ENCODE results near the gene SLC35E3.

Gene SLC35E3

GRCh38 chr12:68771223-68771925 is 25.4 kb downstream of the SLC35E3 start:
- no peak for DNase-seq

- DNase-seq = no peak
Observed at GRCh38 chr12:68772714-68773113, 26.7 kb downstream of the SLC35E3 start.

- DNase-seq = no peak
Observed at GRCh38 chr12:68773582-68773981, 27.6 kb downstream of the SLC35E3 start.

GRCh38 chr12:68775121-68775630 is 29.2 kb downstream of the SLC35E3 start:
- DNase-seq = no peak

- DNase-seq = no peak
Observed at GRCh38 chr12:68776976-68777610, 31.1 kb downstream of the SLC35E3 start.

DNA sequence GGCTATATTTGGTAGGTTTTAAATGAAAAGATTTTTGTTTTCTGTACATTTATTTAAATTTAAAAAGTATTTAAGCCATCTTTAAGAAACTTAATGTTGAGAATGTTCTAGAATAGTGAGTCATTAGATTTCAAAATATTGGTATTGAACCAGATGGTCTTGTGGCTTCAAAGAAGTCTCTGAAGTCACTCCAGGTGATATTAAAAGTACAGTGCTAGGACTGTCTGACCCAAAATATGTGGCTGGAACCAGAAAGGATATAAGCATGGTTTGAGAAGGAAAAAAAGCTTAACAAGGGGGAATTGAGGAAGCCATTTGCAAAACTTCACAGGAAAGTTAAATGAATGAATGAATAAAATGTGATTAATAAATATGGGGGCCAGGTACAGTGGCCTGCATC is 33.3 kb downstream of the SLC35E3 start:
- no peak for DNase-seq

- DNase-seq = no peak
Observed at GRCh38 chr12:68780731-68781130, 34.8 kb downstream of the SLC35E3 start.

DNA sequence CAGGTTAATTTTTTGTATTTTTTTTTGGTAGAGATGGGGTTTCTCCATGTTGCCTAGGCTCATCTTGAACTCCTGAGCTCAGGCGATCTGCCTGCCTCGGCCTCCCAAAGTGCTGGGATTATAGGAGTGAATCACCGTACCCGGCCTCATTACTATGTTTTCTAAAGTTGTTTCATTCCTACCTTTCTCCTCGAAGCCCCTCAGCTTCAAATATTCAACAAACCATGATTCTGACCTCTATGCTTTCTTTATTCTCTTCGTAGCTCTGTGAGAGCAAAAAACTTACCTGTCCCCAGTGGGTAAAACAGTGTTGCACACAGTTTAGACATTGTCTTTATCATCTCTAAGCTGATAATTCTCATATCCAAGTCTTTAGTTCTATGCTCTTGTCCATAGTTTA is 35.8 kb downstream of the SLC35E3 start:
- no peak for DNase-seq

- no peak for DNase-seq
Observed at GRCh38 chr12:68784015-68784414, 38.0 kb downstream of the SLC35E3 start.

DNA sequence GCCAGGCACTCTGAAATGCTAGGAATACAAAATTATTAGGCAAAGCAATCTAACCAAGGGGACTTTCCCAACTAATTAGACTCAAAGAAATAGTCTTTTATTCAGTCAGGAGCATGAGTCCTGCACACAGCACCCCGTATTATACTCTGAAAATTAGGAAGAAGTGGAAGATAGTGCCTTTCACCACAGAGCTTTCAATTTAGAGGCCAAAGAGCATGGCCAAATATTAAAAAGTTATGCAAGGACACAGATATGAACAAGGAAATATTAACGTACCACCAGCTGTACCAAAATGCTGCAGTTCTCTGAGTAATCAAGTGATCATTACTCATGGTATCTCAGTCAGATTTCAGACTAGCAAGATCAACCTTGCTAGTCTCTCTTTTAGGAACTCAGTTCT is 39.4 kb downstream of the SLC35E3 start:
- no peak for DNase-seq

DNA sequence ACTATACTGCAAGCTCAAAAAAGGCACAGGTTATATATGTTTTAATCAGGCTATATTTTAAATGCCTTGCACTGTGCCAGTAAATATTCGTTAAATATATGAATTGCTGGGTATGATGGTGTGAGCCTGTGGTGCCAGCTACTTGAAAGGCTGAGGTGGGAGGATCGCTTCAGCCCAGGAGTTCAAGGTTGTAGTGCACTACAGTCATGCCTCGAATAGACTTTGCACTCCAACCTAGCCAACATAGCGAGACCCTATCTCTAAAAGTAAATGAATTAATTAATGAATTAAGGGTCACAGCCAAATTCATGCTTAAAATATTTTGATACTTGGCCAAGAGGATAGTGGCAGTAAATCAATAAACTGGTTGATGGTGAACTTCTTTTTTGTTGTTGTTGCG is 39.8 kb downstream of the SLC35E3 start:
- no peak for DNase-seq

DNA sequence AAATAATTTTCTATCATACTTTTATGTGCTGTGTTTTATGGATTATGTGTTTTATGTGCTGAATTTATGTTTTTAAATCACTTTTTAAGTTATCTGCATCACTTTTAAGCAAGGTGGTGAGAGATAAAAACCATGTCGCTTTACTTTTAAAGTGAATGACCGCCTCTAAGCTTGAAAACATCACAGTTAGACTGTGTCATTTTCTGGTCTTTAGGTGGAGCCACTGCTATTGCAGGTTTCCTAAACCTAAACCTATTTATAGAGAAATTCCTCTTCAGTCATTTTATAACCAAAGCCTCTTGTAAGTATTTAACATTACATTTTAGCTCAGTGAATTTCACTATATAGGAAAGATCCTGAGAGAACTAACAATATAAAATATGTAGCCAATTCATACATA is 41.0 kb downstream of the SLC35E3 start:
- DNase-seq = no peak

- no peak for DNase-seq
Observed at GRCh38 chr12:68788554-68789143, 42.7 kb downstream of the SLC35E3 start.

DNA sequence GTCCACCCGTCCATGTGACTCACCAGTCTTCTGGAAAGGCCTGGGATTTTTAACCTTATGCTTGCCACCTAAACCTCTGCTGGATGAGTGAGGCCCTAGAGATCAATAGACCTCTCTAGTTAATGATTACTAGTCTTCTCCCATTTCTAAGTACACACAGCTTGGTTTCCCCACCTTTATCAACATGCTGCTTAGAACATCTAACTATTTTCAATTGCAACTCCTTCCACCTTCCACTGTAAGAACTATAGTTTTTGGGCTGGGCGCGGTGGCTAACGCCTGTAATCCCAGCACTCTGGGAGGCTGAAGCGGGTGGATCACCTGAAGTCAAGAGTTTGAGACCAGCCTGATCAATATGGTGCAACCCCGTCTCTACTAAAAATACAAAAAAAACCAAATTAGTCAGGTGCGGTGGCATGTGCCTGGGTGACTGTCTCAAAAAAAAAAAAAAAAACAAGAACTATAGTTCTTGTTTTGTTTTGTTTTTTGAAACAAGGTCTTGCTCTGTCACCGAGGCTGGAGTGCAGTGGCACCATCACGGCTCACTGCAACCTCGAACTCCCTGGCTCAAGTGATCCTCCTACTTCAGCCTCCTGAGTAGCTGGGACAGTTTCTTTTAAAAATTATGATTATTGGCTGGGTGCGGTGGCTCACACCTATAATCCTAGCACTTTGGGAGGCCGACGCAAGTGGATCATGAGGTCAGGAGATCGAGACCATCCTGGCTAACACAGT is 43.3 kb downstream of the SLC35E3 start:
- DNase-seq = no peak

GRCh38 chr12:68790081-68790951 is 44.3 kb downstream of the SLC35E3 start:
- DNase-seq = no peak

GRCh38 chr12:68790952-68791234 is 44.9 kb downstream of the SLC35E3 start:
- DNase-seq = no peak

- DNase-seq = no peak
Observed at GRCh38 chr12:68791897-68792481, 46.0 kb downstream of the SLC35E3 start.

DNA sequence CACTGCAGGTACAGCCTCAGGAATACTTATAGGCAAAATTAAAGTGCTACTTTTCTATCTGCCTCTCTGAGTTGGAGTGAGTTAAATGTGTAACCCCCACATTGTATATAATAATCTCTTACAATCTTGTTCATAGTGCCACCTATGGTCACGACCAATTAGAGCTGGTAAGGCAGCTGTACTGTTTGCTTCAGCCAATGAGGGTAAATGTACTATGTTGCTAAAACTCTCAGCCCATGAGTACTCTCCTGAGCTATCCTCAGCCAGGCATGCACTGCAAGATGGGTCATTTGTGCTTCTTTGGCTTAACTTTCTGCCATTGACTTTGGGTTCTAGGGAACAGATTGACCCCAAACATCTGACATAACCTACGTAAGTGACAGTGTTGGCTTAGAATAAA is 47.0 kb downstream of the SLC35E3 start:
- DNase-seq = no peak

DNA sequence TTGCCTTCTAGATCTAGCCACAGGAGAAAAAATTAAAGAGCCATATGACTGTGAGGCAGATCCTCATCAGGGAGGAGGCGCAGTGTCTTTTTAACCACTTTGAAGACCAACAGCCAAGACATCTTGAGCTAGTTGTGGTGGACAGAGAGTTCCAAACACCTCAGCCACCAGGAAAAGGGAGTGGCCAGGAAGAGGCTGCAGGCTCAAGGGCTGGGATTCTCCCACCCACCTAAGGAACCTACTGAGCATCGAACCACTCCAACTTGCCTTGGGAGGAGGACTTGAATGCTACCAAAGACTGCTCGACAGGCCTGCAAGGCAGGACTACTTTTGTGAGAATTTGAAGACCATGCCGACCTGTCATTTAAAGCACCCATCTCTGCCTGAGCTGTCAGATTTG is 47.5 kb downstream of the SLC35E3 start:
- DNase-seq = no peak

DNA sequence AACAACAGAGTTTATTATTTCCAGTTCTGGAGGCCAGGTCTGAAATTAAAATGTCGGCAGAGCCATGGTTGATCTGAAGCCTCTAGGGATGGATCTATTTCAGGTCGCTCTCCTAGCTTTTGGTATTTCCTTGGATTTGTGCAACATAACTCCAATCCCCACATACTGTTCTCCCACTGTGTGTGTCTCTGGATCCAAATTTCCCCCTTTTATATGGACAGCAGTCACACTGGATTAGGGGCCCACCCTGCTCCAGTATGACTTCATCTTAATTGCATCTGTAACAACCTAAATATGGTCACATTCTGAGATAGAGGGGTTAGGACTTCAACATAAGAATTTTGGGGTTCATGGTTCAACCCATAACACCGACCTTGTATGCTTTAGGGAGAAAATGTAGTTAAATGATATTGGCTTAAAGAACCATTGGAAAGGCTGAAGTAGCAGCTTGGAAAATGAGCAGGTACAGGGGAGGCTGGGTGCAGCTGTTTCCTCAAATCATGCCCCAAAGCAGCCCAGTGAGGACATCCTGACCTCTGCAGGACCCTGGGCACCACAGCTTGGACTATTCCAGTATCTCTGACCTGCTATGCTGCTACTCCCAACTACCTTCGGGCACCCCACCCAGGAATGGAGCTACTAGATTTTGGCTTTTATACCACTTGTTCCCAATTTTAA is 48.1 kb downstream of the SLC35E3 start:
- no peak for DNase-seq

DNA sequence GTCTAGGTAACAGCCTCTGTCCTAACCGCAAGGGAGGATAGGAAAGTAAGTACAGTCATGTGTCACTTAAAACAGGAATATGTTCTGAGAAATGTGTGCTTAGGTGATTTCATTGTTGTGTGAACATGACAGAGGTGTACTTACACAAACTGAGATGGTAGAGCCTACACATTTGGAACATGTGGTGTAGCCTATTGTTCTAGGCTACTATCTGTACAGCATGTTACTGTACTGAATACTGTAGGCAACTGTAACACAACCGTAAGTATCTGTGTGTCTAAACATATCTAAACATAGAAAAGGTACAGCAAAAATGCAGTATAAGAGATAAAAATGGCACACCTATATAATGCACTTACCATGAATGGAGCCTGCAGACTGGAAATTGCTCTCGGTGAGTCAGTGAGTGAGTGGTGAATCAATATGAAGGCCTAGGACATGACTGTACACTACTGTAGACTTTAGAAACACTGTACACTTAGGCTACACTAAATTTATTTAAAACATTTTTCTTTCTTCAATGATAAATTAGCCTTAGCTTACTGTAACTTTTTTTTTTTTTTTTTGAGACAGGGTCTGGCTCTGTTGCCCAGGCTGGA is 48.8 kb downstream of the SLC35E3 start:
- DNase-seq = no peak

All from activated CD4-positive, alpha-beta T cell treated with anti-CD3 and anti-CD28 coated beads for 4 hours (primary cell).